Activated B cell treated with CpG ODN at 0.5 μM for 24 hours (primary cell): ENCODE measurements around the gene NKAIN2. TPM values are rescaled to one million over a fixed set of nuclear protein-coding genes. Genes with fewer than 3 reads are reported as not detected.

Experiments used
- ATAC-seq: fragments of 200-7000 bp; cut with Tn5 transposase; one replicate; pipeline ENCODE4 v1.10.0; 2021; ENCODE audit warnings: low read depth, mild to moderate bottlenecking, moderate library complexity
- CTCF ChIA-PET: fragments of 350-600 bp; sonication (Branson Sonifier 250); formaldehyde crosslinking; loops from one replicate; lab custom pipeline; 2021; ENCODE audit warnings: antibody characterized with exemption; lab: Charles Lee
- POLR2A ChIA-PET: fragments of 350-600 bp; sonication (Branson Sonifier 250); formaldehyde crosslinking; loops from one replicate; lab custom pipeline; 2021; ENCODE audit warnings: antibody characterized with exemption; lab: Charles Lee
- DNase-seq: peaks from one replicate; pipeline ENCODE4 v3.0.0; 2022
- H3K27ac Mint-ChIP-seq: one replicate; pipeline ENCODE4 v1.8.0; 2020; ENCODE audit warnings: mixed read lengths
- H3K27me3 Mint-ChIP-seq: one replicate; pipeline ENCODE4 v1.8.0; 2021; ENCODE audit warnings: mixed read lengths
- H3K36me3 Mint-ChIP-seq: one replicate; pipeline ENCODE4 v1.8.0; 2021; ENCODE audit warnings: low read depth, mixed read lengths
- H3K4me1 Mint-ChIP-seq: one replicate; pipeline ENCODE4 v1.8.0; 2021; ENCODE audit warnings: mixed read lengths
- H3K4me3 Mint-ChIP-seq: one replicate; pipeline ENCODE4 v1.8.0; 2020; ENCODE audit warnings: mild to moderate bottlenecking, mixed read lengths
- H3K9me3 Mint-ChIP-seq: one replicate; pipeline ENCODE4 v1.8.0; 2020; ENCODE audit warnings: mixed read lengths
- intact Hi-C: fragments of 100-400 bp; cut with micrococcal nuclease; formaldehyde crosslinking; loops from one replicate; pipeline ENCODE4 v1.15.1; 2024
- total RNA-seq: library from RNA; stranded (reverse); gene quantifications from 2 replicates; pipeline ENCODE4 v1.2.3, GENCODE V29; 2022
- TF ChIP-seq, protein P1 (sequence below): fragments of 200-600 bp; IDR thresholded peaks from one replicate; pipeline ENCODE4 v1.8.0; 2022; ENCODE audit warnings: antibody characterized with exemption, mild to moderate bottlenecking

The NKAIN2 gene
- total RNA-seq, 1 donor from 2014 or later: not detected

DNA sequence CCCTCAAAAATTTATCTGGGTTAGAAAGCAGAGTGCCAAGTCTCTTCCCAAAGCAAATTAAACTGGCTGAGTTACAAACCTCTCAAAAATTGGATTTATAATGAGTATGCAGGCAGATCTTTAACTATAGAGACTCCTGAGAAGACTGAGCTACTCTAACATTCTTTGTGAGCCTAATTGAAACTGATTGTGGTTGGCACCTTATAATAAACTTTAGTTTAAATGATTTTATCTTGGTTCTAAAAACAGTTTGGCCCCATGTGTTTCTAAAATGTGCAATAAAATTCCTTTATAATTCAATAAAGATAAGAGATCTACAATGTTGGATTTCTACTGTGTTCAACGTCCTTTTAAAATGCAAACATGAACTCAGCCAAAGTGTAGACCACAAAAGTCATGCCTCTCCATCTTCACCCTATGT is 678.4 kb downstream of the NKAIN2 start:
- intact Hi-C loops: no loop called here

DNA sequence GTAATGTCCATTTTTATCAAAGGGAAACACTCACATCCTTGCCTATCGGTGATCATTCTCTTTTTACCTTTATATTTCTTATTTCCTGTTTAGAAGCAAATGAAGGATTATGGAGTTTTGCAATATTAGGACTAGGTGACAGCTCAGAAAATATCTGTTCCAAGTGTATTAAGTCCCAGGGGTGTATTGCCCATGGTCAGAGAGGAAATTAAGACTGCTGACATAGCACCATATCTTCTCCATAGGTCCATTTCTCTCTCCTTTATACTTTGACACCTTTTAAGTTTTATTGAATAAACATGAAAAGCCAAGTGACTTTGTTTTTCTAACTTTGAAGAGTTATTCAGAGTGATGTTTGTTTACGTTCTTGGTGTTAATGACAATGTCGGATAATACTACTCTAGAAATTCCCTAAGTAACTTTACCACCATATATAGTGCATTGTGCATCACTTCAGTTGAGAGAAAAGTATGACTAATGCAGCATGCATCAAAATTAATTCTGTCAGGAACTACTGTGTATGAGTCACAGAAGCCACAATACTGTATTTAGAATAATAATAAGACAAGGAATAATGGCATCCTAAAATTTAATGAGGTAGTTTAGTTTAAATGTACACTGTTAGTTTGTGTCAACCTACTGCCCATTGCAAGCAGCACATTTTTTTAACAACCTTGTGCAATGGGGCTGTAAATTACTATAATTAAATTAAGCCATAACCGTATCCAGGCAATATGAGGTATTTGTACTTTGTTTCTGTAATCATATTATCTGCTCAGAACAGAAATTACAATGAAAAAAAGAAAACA is 684.2 kb downstream of the NKAIN2 start:
- no peaks in the 10 kb centered on the region for H3K9me3 Mint-ChIP-seq
- no peak for ATAC-seq
- H3K36me3 Mint-ChIP-seq: no peaks in the 10 kb centered on the region
- no peak overlapping the region for H3K4me3 Mint-ChIP-seq
- no peak for DNase-seq
- ChIA-PET POLR2A (no interaction called here), CTCF (no interaction called here)
- H3K27me3 Mint-ChIP-seq: no peaks in the 10 kb centered on the region
- intact Hi-C loops: no loop called here
- H3K27ac Mint-ChIP-seq: no peak overlapping the region
- TF ChIP-seq, protein P1, sequence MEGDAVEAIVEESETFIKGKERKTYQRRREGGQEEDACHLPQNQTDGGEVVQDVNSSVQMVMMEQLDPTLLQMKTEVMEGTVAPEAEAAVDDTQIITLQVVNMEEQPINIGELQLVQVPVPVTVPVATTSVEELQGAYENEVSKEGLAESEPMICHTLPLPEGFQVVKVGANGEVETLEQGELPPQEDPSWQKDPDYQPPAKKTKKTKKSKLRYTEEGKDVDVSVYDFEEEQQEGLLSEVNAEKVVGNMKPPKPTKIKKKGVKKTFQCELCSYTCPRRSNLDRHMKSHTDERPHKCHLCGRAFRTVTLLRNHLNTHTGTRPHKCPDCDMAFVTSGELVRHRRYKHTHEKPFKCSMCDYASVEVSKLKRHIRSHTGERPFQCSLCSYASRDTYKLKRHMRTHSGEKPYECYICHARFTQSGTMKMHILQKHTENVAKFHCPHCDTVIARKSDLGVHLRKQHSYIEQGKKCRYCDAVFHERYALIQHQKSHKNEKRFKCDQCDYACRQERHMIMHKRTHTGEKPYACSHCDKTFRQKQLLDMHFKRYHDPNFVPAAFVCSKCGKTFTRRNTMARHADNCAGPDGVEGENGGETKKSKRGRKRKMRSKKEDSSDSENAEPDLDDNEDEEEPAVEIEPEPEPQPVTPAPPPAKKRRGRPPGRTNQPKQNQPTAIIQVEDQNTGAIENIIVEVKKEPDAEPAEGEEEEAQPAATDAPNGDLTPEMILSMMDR: no peak
- H3K4me1 Mint-ChIP-seq: no peaks in the 10 kb centered on the region

More for the DNA sequence above, 678.4 kb downstream of the NKAIN2 start:
- H3K4me3 Mint-ChIP-seq: no peak overlapping the region
- no peaks in the 10 kb centered on the region for H3K36me3 Mint-ChIP-seq
- no peak for DNase-seq
- no peaks in the 10 kb centered on the region for H3K27me3 Mint-ChIP-seq
- no peak for ATAC-seq
- TF ChIP-seq, protein P1: no peak
- ChIA-PET POLR2A (no interaction called here), CTCF (no interaction called here)
- no peaks in the 10 kb centered on the region for H3K4me1 Mint-ChIP-seq
- no peak overlapping the region for H3K27ac Mint-ChIP-seq
- H3K9me3 Mint-ChIP-seq: peaks cover 2% of the 10 kb centered on the region

DNA sequence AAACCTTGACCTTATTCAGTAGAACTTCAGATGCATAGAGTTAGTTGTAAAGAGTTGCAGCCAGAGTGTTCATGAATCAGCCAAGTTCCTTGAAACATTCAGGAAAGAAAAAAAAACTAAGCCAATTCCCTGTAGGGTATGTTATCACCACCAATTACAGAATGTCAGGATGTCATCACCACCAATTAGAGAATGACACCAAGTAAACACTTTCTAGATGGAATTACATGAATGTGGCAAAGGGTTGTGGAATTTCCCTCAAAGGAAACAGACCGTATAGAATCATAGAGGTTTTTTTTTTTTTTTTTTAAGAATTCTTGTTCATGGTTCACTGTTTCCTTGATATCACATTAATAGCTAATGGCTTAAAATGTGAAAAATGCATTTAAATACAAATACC is 686.5 kb downstream of the NKAIN2 start:
- DNase-seq: no peak
- no peak overlapping the region for H3K27ac Mint-ChIP-seq
- TF ChIP-seq, protein P1: no peak
- H3K9me3 Mint-ChIP-seq: no peaks in the 10 kb centered on the region
- POLR2A ChIA-PET: no interaction called here
- H3K36me3 Mint-ChIP-seq: no peaks in the 10 kb centered on the region
- no peaks in the 10 kb centered on the region for H3K27me3 Mint-ChIP-seq
- CTCF ChIA-PET: no interaction called here
- no peak for ATAC-seq
- no peaks in the 10 kb centered on the region for H3K4me1 Mint-ChIP-seq
- intact Hi-C loops: no loop called here
- H3K4me3 Mint-ChIP-seq: no peak overlapping the region

DNA sequence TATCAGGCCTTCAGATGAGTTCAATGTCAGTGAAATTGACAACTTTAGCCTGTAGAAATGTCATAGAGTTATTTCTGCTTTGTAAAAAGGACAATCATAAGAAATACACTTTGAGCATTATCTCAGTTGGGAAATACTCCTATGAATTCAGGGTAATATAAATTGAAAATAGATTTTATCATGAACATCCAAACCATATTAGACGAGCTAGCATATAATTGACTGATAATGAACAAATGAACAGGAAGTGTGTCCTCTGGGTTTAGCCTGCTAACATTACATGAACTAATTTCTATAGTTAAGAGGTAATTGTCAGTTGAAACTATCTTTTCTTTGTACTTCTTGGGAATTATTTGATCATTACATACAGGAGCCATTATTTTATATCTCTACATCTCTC is 689.6 kb downstream of the NKAIN2 start:
- Mint-ChIP-seq H3K27me3 (no peaks in the 10 kb centered on the region), H3K4me1 (no peaks in the 10 kb centered on the region), H3K27ac (no peak overlapping the region), H3K36me3 (no peaks in the 10 kb centered on the region), H3K9me3 (peaks cover 3% of the 10 kb centered on the region), H3K4me3 (no peak overlapping the region)
- intact Hi-C loops: no loop called here
- no peak for ATAC-seq
- ChIA-PET POLR2A (no interaction called here), CTCF (no interaction called here)
- TF ChIP-seq, protein P1: no peak
- DNase-seq: no peak

DNA sequence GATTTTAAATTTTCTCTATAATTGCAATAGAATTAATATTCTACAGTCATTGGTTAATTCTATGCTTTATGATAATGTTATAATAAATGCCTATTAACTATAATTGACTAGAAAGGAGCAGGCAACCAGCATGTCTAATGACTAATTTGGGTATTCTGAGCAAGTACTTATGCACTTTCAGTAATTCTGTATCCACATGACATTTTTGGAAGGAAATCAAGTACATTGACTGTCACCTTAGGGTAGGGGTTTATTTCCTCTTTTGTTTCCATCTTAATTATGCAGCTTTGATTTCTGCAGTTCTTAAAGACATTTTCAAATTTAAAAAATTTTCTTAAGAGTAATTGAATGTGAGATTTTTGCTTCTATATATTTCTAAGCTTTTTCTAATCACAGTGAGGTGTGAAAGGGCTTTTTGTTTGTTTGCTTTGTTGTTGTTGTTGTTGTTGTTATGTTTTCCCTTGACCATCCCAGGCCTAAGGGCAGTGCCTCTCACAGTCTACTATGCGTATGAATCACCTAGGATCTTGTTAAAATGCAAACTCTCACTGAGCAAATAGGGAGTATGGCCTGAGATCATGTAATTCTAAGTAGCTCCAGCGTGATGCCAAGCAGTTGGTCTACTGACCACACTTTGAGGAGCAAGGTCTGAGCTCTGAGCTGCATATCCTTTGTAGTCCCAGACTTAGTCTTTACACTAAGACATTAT is 691.4 kb downstream of the NKAIN2 start:
- TF ChIP-seq, protein P1: no peak
- CTCF ChIA-PET: no interaction called here
- no peaks in the 10 kb centered on the region for H3K27me3 Mint-ChIP-seq
- H3K36me3 Mint-ChIP-seq: no peaks in the 10 kb centered on the region
- peaks cover 3% of the 10 kb centered on the region for H3K9me3 Mint-ChIP-seq
- no peak for ATAC-seq
- POLR2A ChIA-PET: no interaction called here
- no peak overlapping the region for H3K4me3 Mint-ChIP-seq
- H3K27ac Mint-ChIP-seq: no peak overlapping the region
- H3K4me1 Mint-ChIP-seq: no peaks in the 10 kb centered on the region
- no peak for DNase-seq
- intact Hi-C loops: no loop called here
